Hematopoietic multipotent progenitor cell treated with erythropoietin and hydrocortisone succinate and interleukin-3 and kit ligand, for 8 days (in vitro differentiated cells): ENCODE measurements around the gene CYB561D2.

Experiments used
- DNase-seq: peaks from one replicate; pipeline ENCODE4 v3.0.0-alpha.2; 2015

Gene CYB561D2

DNA sequence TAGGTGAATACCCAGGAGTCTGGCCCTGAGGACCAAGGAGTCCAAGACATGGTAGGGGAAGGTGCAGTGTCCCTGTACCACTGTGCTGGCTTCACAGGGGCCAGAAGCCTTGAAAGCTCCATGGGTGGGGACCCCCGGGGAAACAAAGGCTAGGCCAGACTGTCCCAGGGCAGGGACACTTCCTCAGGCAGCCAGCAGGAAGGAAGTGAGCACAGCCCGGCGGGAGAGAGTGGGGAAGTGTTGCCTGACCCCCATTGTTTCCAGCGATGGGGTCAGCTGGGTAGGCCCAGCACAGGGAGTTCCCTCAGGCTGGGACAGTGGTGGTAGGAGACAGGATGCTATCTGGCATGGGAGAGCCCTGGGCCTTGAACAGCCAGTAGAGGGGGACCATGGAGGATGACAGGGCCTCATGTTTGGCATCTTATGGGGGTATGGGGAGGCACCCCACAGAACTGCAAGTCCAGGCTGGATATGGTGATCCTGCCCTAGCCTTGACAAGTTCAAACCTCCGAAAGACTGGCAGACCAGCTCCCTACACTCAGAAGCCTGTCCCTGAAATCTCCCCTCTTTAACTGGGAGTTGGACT is 27.0 kb upstream of the CYB561D2 start:
- no peak for DNase-seq

DNA sequence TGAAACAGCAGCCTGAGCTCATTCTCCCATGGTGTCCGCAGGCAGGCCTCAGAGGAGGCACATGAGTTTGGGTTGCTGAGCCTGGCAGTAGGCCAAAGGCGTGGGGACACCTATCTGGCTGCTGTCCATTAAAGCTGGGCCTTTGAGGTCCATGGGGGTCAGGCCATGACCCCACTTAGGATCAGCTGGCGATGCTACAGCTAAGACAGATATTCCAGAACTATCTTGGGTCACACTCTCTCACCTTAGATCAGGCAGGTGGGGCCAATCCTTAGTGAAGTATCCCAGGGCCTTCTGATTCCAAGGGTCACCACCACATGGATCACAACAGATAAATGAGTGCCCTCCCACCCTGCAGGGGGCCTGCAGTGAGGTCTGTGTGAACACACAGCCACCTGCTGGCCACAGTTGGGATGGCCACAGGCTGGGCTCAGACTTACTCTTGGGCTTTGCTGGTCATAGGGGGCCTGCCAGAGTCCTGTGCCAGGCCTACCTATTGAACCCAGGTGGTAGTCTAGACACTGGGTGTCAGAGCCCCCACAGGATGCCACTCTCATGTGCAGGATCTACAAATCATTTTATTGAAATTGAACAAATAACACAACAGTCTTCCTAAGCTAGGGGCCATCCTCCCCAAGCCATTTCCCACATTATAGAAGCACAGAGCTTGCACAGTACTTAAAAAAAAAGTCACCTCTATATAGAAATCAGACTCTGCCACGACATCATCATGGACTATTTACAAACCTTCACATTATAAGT is 26.1 kb upstream of the CYB561D2 start:
- peak; percentile 79 for DNase-seq

DNA sequence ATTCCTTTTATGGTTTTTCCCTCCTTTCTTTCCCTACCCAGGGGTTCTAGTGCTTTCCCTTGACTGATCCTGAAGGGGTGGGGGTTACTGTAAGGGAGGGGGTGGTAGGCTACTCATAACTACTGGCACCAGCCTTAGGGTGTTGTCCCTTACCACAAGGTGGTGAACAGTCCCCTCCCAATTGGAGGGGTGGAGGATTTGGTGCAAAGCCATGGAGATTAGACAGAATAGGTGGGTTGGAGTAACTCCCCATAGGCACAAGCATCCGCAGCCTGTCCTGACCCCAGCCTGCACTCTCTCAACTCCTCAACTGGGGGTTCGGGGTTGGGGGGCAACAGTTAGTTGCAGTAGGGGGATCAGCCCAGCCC is 25.6 kb upstream of the CYB561D2 start:
- peak; percentile 44 for DNase-seq

DNA sequence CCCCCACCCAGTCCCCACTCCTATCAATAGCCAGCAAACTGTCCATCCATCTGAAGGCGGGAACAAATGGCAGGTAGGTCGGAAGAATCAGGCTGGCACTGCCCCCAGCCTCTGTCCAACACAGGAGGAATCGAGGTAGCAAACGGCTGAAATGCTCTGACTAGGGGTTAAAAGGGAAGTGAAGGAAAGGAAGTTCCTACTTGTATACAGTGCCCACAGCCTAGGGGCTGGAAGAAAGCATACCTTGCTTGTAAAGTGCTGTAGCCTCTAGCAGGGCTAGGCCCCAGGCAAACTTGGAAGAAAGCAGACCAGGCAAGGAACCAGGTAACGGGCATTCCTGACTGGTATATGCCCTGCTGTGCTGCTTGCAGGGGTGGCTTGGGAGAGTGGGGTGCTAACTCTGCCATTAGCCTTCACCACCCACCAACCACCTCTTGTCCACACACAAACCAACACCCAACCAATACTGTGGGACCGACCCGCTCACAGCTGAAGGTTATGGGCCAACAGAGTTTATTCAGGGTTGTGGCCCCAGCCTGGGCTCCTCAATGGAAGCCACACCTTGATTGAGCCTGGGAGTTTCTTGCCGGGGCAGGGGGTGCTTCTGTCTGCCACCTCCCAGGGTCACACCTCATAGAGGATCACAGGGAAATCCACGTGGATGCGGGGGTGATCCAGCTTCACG is 25.0 kb upstream of the CYB561D2 start:
- DNase-seq, result no peak

DNA sequence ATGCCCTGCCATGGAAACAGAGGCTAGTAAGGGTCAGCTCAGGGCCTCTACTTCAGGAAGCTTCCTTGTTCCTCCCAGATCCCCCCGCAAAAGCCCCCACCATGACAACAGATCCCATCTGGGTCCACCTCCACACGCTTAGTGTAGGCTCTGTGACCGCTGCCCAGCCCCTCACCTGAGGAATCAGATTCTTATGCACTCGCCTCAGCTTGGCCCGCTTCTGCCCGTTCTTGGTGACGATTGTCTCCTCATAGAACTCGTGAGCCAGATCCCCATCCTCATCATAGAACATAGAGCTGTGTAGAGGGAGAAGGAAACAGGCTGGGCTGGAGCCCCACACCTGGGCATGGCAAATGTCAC is 24.5 kb upstream of the CYB561D2 start:
- no peak for DNase-seq

DNA sequence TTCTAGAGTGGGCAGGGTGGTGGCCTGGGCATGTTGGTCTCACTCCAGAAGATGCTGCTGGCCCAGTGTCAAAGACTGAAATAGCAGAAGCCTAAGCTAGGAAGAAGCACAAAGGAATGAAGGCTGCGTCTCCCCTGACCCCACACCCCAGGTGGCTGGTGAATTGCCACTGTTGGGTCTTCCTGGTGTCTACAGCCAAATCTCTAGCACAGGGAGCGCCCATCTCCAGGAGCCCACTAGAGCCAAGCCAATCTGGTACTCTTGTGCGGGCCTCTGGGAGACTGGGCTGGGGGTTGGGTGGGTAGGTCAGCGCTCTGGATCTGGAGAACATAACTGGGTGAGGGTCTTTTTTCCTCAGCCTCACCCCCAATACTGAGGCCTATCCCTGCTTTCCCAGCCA is 23.5 kb upstream of the CYB561D2 start:
- DNase-seq, result no peak

DNA sequence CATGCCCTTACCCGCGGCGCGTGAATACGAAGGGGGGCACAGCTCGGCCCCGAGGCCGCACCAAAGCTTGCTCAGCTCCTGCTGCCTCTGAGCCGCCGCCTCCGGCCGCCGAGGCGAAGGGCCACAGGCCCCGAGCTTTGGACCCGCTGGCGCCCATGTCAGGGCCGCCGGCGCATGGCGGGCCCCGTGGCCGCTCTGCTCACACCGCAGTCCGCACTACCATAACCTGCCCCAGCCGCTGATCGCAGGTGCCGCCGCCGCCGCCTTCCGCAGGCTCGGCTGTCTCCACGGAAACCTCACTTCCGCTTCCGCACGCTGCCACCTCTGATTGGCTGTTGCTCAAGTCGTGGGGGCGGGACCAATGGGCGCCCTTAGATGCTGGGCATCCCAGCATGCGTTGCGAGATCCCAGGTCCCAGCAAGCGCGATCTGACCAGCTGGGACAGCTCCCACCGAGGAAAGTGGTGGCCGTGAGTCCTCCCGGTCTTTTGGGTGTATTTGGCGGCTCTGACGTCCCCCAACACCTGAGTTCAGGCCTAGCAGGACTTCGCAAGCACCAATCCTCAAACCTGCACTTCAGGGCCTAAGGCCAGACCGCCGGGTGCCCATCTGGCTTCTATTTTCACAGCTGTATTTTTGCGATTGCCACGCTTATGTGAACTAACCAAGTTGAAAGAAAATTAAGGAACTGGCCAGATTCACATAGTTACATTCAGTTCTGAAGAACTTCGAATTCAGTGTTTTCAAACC is 22.5 kb upstream of the CYB561D2 start, which contains the start of gene TUSC2:
Gene TUSC2 (minus strand): TSS at position 281 of the 749 bp plus-strand sequence. CDS start 124 bp downstream, at position 157.
- peak; percentile 98 for DNase-seq

DNA sequence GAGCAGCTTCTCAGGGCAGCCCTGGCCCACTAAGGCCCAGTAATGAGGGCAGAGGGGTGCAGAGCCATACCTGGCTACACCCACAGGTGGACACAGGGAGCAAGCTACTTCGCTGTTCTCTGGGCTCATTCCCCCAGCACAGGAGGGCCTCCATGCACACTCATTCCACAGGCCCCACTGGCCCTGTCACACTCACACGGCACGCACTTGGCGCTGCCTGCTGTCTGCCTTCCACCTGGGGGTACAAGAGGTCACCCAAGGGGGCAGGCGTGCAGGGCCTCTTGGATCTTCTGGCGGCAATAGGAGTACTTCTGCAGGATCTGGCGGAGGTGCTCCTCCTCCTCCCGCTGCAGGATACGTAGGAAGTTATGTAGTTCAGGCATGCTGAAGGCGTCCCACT is 20.3 kb upstream of the CYB561D2 start:
- no peak for DNase-seq

DNA sequence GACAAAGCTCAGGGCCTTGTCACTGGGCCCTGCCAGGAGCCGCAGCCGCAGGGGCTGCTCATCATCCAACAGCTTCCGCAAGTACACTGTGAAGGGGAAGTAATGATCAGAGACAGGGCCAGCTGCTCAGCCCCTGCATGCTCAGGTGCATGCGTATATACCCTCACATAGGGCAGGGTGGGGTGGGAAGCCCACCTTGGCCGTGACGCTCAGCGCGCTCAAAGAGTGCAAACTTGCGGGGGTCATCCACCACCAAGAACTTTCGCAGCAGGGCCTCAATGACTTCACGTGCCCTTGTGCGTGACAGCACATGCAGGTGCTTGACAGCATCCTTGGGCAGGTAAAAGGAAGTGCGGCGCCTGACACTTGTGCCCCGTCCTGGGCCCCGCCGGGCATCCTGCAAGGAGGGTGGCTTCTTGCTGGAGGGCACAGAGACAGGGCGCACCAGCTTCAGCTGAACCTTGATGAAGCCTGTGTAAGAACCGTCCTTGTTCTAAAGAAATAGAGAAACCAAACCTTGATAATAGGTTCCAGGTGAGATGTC is 19.2 kb upstream of the CYB561D2 start:
- no peak for DNase-seq

DNA sequence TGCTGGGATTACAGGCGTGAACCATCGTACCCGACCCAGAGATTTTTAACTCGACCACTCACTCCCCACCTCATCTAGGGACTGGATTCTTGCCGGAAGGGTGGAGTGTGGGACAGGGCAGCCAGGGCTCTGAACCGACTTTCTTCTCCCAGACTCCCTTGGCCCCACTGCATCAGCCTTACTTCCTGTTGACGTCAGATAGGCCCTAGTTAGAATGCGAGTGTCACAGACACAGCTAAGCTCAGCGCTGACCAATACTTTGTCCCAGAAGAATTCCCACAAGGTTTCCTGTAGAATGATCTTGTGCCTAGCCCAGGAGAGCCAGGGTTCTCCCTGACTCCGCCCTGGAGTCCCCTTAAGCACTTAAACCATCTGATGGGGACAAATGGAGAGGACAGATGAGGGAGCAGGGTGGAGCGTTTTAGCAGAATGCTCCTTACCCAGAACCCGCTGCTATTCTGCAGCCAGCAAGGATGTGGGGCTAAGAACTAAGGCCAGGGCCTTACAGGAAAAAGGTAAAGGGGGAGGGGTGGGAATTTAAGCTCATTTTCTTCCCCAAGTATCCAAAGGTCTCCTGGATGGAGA is 16.8 kb upstream of the CYB561D2 start:
- no peak for DNase-seq

DNA sequence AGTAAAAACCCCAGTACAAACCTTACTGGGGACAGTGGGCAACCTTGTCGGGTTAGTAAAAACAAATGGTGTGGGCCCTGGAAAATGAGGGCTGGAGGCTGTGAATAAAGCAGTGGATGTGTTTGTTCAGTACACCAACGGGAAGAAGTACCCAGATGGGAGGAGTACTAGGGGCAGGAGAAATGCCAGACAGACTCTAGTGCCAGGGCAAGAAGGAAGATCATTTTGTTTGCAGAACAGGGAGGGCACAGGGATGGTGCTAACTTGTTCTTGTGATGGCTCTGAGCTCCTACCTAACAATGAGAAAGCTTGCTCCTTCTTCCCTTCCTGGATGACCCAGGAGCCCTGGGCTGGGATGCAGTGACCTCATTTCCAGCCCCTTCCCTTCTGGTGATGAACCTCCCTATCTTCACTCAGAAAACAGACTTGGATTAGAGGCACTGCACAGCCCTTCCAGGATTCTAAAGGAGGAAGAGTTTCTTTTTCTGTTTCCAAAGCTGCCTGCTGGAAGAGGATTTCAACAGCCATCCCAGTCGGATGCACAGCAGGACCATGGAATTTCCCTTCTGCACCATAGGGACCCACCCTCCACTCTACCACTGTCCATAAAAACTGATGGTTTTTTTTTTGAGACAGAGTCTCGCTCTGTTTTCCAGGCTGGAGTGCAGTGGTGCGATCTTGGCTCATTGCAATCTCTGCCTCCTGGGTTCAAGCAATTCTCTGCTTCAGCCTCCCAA is 16.2 kb upstream of the CYB561D2 start:
- DNase-seq, result no peak

DNA sequence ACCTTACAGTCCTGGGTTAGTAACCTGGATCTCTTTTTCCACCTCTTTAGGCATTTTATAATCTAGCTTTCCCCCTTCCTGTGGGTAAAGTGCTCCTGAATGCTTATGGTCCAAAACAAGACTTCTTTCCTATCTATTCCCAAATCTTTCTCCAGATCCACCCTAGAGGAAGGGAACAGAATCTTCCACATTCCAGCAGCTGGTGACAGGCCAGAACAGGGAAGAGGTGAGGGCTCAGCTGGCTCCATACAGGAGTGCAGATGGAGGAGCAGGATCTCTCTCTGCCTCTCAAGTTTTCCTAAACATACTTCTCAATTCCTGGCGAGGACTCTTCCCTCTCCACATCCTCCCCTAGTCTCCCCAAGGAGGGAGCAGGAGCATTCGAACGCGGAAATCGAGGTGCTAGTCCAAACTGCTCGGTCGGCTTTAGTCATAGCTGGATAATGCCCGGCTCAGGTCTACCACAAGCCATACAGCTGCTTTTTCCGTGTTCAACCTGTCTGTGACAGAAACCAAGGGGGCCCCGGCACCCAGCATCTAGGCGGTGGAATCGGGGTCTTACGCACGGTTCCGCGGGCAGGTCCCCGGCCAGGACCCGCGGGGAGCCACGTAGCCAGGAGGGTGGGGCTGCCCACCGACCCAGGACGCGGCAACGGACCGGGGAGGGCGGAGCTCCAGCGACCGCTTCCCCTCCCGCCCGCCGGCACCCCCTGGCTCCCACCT is 14.0 kb upstream of the CYB561D2 start:
- peak; percentile 32 for DNase-seq

DNA sequence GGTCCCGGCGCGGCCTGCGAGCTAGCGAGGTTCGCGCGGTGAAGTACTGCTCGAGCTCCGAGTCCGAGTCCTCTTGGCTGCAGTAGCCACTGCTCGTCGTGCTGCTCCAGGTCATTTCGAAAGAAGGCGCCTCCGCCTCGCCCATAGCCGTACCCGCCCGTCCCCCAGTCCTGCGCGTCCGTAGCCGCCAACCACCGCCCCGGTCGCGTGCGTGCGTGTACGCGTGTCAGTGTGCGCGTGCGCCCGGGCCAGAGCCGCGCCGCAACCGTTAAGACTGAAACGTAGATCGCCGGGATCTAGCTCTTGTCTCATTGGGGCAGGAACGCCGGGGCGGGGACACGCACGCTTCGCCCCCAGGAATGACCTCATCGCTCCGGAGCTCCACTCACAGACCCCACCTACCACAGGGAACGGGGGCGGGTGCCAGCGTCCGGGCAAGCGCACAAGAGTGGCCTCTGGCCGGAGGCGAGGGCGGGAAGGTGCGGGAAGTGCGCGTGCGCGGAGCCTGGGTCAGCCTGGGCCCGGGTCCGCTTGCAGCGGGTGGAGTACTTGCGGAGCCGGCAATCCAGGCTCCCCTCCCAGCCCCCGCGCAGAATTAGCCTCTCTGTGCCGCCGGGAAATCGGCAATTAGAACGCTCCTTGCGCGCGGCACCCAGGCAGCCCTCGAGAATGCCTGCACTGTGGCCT is 13.3 kb upstream of the CYB561D2 start:
- peak; percentile 99 for DNase-seq

DNA sequence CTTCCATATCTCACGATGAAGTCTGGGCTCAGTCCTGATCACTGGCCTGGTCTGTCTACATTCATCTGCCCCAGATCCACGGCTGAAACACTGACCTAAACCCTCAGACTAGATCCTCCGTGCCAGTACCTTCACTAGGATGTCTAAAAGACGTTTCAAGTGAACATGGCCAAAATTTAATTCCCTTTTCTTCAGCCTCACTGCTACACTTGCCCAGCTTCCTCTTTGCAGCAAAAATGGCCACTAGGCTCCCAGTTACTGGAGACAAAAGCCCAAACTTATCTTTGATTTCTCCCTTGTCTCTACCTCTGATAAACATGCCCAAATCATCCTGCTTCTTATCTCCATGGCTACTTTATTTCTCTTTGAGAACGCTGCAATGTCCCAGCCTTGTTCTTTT is 11.7 kb upstream of the CYB561D2 start:
- peak; percentile 64 for DNase-seq

DNA sequence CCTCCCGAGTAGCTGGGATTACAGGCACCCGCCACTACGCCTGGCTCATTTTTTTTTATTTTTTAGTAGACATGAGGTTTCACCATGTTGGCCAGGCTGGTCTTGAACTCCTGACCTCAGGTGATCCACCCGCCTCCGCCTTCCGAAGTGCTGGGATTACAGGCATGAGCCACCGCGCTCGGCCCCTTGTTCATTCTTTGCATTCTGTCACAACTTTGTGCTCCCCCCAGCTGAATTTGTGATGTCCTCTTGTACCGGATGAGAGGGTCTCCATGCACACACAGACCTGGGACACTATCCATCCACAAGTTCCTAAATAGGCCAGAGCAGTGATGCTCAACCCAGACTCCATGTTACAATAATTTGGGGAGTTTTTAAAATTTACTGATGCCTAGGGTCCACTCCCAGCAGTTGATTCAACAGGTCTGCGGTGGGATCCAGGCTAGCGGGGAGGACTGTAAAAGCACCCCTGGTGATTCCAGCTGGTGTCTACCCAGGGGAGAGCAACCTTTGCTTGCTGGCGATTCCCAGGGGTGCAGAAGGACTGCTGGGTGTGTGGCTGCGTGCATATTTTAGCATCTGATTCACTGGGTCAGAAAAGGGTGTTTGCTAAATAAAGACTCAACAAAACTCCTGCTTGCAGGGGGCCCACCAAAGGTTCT is 11.0 kb upstream of the CYB561D2 start:
- no peak for DNase-seq

DNA sequence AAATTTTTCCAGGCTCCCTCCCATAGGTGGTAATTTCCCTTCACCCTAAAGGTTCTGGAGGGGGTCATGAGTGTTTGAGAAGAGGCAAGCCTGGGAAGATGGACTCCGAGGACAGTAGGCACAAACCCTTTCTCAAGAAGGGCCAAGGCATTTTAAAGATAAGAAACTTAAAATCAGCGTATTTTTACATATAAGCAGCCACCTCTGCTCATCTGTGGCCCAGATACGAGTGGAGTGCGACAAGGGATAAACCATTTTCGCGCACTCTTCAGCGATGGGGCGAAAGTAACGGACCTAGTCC is 10.6 kb upstream of the CYB561D2 start:
- DNase-seq, result peak; percentile 55

DNA sequence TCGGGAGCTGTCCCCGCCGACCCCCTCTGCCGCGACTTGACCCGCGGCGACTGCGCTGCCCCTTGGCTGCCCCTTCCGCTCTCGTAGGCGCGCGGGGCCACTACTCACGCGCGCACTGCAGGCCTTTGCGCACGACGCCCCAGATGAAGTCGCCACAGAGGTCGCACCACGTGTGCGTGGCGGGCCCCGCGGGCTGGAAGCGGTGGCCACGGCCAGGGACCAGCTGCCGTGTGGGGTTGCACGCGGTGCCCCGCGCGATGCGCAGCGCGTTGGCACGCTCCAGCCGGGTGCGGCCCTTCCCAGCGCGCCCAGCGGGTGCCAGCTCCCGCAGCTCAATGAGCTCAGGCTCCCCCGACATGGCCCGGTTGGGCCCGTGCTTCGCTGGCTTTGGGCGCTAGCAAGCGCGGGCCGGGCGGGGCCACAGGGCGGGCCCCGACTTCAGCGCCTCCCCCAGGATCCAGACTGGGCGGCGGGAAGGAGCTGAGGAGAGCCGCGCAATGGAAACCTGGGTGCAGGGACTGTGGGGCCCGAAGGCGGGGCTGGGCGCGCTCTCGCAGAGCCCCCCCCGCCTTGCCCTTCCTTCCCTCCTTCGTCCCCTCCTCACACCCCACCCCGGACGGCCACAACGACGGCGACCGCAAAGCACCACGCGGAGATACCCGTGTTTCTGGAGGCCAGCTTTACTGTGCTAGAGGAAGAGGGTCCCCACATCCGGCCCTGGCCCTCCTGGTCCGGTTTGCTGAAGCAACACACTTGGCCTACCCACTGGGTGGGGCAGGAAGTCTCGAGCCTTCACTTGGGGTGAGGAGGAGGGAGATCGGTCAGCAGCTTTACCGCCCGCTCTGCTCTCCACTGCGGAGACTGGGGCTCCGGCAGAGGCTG is 10.0 kb upstream of the CYB561D2 start, which contains the start of gene RASSF1:
Gene RASSF1 (minus strand): TSS at position 389 of the 882 bp plus-strand sequence. CDS start 31 bp downstream, at position 358.
- peak; percentile 91 for DNase-seq

DNA sequence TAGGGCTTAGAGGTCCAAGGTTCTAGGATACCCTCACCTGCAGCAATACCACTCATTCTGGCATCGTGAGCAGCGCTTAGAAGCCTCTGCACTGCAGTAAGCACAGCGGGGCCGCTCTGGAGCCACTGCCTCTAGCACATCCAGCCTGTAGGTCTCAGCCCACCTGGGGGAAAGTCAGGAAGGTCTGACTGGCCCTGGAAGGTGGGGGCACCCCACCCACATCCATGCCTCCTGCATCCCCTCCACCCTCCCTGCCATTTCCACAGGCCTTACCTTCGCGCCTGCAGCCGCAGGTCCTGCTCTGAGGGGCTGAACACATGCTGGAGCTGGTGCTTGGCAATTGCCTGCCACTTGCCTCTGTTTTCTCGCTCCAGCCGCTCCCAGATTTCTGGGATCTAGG is 9.1 kb upstream of the CYB561D2 start:
- DNase-seq, result no peak

DNA sequence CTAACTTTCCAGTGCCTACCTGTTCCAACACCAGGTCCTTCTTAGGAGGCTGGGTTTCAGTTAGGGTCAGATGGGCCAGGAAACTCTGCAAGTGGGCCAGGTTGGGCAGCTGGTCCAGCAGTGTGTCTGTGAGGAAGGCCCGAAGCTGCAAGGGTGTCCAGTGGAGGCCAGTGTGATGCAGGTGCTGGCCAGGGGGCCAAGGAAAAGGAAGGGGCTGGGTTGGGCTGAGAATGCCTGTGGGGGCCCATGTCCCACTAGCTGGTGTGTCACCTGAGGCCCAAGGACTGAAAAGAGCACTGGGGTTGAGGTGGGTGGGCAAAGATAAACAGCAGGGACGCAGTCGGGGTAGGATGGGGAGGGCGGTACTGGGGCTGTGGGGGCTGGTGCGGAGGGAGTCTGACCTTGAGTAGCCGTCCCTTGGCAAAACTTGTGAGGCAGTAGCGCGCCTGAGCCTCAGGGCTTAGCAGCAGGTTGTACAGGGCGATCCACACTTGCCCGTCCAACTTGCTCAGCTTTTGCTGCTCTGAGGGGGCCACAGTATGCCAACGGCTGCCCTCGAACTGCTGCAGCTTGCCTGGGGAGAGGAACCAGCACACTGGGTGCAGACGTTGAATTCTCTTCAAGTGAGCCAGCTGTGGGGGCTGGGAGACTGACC is 8.5 kb upstream of the CYB561D2 start:
- no peak for DNase-seq
